Transverse colon (tissue), 4 donors: ENCODE data around the gene DENND1A. TPM values are rescaled to one million over a fixed set of nuclear protein-coding genes. Genes with fewer than 3 reads are reported as not detected.
"Not testable (repeated sequence)": the region's sequence is repeated elsewhere in the genome, so short reads cannot be mapped to it uniquely, and the experiment has no call there.

Source experiments
- DNase-seq: peaks from one replicate; pipeline ENCODE4 v3.0.0-alpha.2; 2019
- H3K27ac ChIP-seq, 4 donors: fragments of 200-600 bp; sonication (generic); 2 replicates each; pipeline ENCODE4 v1.5.1; 2016 to 2018; ENCODE audit warnings: inconsistent platforms in 4 of 4
- H3K27me3 ChIP-seq: fragments of 200-600 bp; sonication (generic); 2 replicates; pipeline ENCODE4 v1.5.1; 2017; ENCODE audit warnings: inconsistent platforms
- H3K36me3 ChIP-seq, 4 donors: fragments of 200-600 bp; sonication (generic); 2 replicates each; pipeline ENCODE4 v1.5.1; 2017 to 2019; ENCODE audit warnings: inconsistent platforms in 4 of 4
- H3K4me1 ChIP-seq, 4 donors: fragments of 200-600 bp; sonication (generic); 2 replicates each; pipeline ENCODE4 v1.5.1; 2017 to 2020; ENCODE audit warnings: inconsistent platforms in 4 of 4
- H3K4me3 ChIP-seq, 4 donors: fragments of 200-600 bp; sonication (generic); 1 replicate in 1 of 4; 2 replicates in 3 of 4; pipeline versions ENCODE4 v1.5.1 to v1.6.1; 2017 to 2019; ENCODE audit warnings: inconsistent platforms in 4 of 4
- H3K9me3 ChIP-seq, 2 donors: fragments of 200-600 bp; sonication (generic); 2 replicates each; pipeline ENCODE4 v1.5.1; 2017 to 2019; ENCODE audit warnings: inconsistent platforms in 2 of 2
- CTCF ChIP-seq, 5 experiments: fragments of 200-600 bp in 3 of 5; fragments of 450-650 bp in 2 of 5; sonication (generic) in 3 of 5; IDR thresholded peaks; 1 replicate in 2 of 5; 2 replicates in 3 of 5; pipeline ENCODE4 v1.5.1; 2016 to 2017; ENCODE audit warnings: antibody characterized with exemption in 5 of 5, inconsistent platforms in 3 of 5, mild to moderate bottlenecking in 2 of 5, moderate library complexity in 1 of 5
- EP300 ChIP-seq: sonication (generic); formaldehyde crosslinking; IDR thresholded peaks from one replicate; pipeline ENCODE4 v1.6.1; 2017; ENCODE audit warnings: antibody characterized with exemption, low read depth
- POLR2A ChIP-seq: fragments of 450-650 bp; IDR thresholded peaks from one replicate; pipeline ENCODE4 v1.6.1; 2016; ENCODE audit warnings: antibody characterized with exemption, mild to moderate bottlenecking, moderate library complexity
- POLR2AphosphoS5 ChIP-seq, 3 donors: sonication (generic); formaldehyde crosslinking; IDR thresholded peaks; one replicate each; pipeline ENCODE4 v1.6.1; 2016; ENCODE audit warnings: antibody characterized with exemption in 3 of 3
- WGBS, 2 donors: methylation state at CpG; one replicate each; pipeline ENCODE4 v1.1.5; 2018; ENCODE audit warnings: low coverage in 1 of 2; 5-methylcytosine and 5-hydroxymethylcytosine counted together
- in situ Hi-C, 4 donors: fragments of 200-750 bp; cut with MboI; loops; one replicate each; pipeline versions ENCODE4 v1.15.0 to v1.15.1; 2017; ENCODE audit warnings: low sequenced_read_pairs in 3 of 4, low pct_ligation_motif_present in 1 of 4, low pct_unique_long_range_greater_than_20kb in 1 of 4
- intact Hi-C: fragments of 100-400 bp; cut with DNase I; formaldehyde crosslinking; loops from one replicate; pipeline ENCODE4 v1.15.1; 2023; ENCODE audit warnings: low total_unique reads
- total RNA-seq, 4 donors: library from RNA; depleted of rRNA; stranded (reverse); fragments of >200 nt; gene quantifications; one replicate each; pipeline ENCODE4 v1.1.0, GENCODE V29; 2016

Gene DENND1A
- total RNA-seq, 4 donors from 2014 or later: 12.5 to 78.6 (median 40.0) TPM

GRCh38 chr9:123912167-123912897 lies 17.6 kb downstream of the DENND1A start:
- DNase-seq: no peak
- no peaks in the 10 kb centered on the region for H3K9me3 ChIP-seq

GRCh38 chr9:123911024-123911423 lies 18.9 kb downstream of the DENND1A start:
- Histone ChIP-seq H3K4me1 (peaks cover 0 to 3% (median 0%) of the 10 kb centered on the region in 4 donors), H3K27ac (no peak overlapping the region), H3K9me3 (no peaks in the 10 kb centered on the region), H3K27me3 (no peaks in the 10 kb centered on the region), H3K36me3 (no peaks in the 10 kb centered on the region), H3K4me3 (no peak overlapping the region)
- intact Hi-C loops: no loop called here
- TF ChIP-seq POLR2A: no peak
- TF ChIP-seq EP300: no peak
- TF ChIP-seq POLR2AphosphoS5 (IDR thresholded peaks at IDR 0.05): no peak
- no peak for TF ChIP-seq CTCF (IDR thresholded peaks at IDR 0.05)
- WGBS, 2 donors: 89 to 100% methylated on average over 1 of the region's 1 CpG
- no peak for DNase-seq
- in situ Hi-C loops: no loop called here

More at GRCh38 chr9:123912167-123912897, 17.6 kb downstream of the DENND1A start:
- Histone ChIP-seq H3K4me1 (peaks cover 0 to 3% (median 0%) of the 10 kb centered on the region in 4 donors), H3K27ac (no peak overlapping the region), H3K4me3 (no peak overlapping the region), H3K36me3 (no peaks in the 10 kb centered on the region), H3K27me3 (no peaks in the 10 kb centered on the region)
- in situ Hi-C loops: no loop called here
- TF ChIP-seq POLR2AphosphoS5 (IDR thresholded peaks at IDR 0.05) (no peak), POLR2A (no peak), EP300 (no peak), CTCF (IDR thresholded peaks at IDR 0.05) (no peak)
- WGBS, 2 donors: 80 to 89% methylated on average over 1 to 6 of the region's 6 CpGs
- intact Hi-C loops: no loop called here

- 94 to 100% methylated on average over 2 to 4 of the region's 4 CpGs for WGBS, 2 donors
- in situ Hi-C loops: not testable (repeated sequence)
These were observed 20.7 kb downstream of the DENND1A start for GRCh38 chr9:123909192-123909591.

GRCh38 chr9:123903550-123903949 lies 26.4 kb downstream of the DENND1A start:
- WGBS, 2 donors: 89 to 100% methylated on average over 7 to 18 of the region's 18 CpGs
- H3K36me3 ChIP-seq, H3K9me3 ChIP-seq, intact Hi-C loops, H3K27ac ChIP-seq, H3K27me3 ChIP-seq, H3K4me3 ChIP-seq, DNase-seq, in situ Hi-C loops, H3K4me1 ChIP-seq: not testable (repeated sequence)

More at GRCh38 chr9:123909192-123909591, 20.7 kb downstream of the DENND1A start:
- H3K27ac ChIP-seq, H3K4me3 ChIP-seq, H3K36me3 ChIP-seq, H3K9me3 ChIP-seq, H3K27me3 ChIP-seq, H3K4me1 ChIP-seq, intact Hi-C loops, DNase-seq: not testable (repeated sequence)

- Histone ChIP-seq H3K9me3 (no peaks in the 10 kb centered on the region), H3K27ac (no peak overlapping the region), H3K36me3 (no peaks in the 10 kb centered on the region), H3K27me3 (no peaks in the 10 kb centered on the region), H3K4me1 (no peaks in the 10 kb centered on the region), H3K4me3 (no peak overlapping the region)
- in situ Hi-C loops (no loop called here), intact Hi-C loops (no loop called here)
- no peak for TF ChIP-seq CTCF (IDR thresholded peaks at IDR 0.05)
- no peak for TF ChIP-seq POLR2AphosphoS5 (IDR thresholded peaks at IDR 0.05)
- no peak for TF ChIP-seq EP300
- TF ChIP-seq POLR2A: no peak
- no peak for DNase-seq
These were observed 35.1 kb downstream of the DENND1A start for GRCh38 chr9:123894822-123895221.
